ENCODE data around the gene CDH5.

DNA sequence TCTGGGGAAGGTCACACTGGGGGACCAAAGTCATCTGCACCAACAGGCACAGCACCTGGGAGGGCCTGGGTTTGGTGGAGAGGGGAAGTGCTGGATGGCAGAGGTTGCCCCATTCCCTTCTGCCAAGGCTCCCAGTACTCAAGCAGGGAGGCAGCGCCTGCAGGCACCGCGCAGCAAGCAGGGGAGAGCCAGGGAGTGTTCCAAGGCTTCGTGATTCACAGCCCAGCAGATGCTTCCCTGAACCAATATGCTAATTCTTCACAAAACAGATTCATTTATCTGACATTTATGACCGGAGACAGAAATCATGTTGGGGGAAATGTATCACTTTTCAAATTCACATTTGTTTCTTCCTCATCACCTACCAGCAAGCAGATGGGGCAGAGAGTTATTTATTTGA lies 13.4 kb upstream of the CDH5 start:
- TF ChIP-seq, protein P1, sequence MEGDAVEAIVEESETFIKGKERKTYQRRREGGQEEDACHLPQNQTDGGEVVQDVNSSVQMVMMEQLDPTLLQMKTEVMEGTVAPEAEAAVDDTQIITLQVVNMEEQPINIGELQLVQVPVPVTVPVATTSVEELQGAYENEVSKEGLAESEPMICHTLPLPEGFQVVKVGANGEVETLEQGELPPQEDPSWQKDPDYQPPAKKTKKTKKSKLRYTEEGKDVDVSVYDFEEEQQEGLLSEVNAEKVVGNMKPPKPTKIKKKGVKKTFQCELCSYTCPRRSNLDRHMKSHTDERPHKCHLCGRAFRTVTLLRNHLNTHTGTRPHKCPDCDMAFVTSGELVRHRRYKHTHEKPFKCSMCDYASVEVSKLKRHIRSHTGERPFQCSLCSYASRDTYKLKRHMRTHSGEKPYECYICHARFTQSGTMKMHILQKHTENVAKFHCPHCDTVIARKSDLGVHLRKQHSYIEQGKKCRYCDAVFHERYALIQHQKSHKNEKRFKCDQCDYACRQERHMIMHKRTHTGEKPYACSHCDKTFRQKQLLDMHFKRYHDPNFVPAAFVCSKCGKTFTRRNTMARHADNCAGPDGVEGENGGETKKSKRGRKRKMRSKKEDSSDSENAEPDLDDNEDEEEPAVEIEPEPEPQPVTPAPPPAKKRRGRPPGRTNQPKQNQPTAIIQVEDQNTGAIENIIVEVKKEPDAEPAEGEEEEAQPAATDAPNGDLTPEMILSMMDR (IDR thresholded peaks at IDR 0.05) = no peak
- no peak for TF ChIP-seq POLR2A (IDR thresholded peaks at IDR 0.05)
